ENCODE measurements around the gene PTPRT.

PTPRT gene

DNA sequence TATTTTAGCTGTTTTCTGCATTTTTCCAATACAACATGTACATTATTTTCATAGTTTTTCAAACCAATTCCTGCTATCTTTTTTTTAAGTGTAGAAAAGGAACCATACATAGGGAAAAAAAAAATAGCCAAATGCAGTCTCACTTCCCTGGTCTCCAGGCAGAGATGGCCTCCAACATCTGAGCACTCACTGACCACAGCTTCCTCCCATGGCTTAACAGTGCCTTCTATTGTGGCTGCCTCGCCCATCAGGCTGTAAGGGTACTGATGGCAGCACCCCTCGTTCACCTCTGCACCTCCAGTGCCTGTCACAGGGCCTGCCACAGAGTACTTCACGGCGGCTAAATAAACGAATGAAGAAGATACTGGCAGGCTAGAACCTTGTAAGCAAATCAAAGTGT lies 591.1 kb downstream of the PTPRT start:
- ChIA-PET POLR2A (no interaction called here), CTCF (interaction anchor here (0.9 kb wide), 1 partner anchor 11 kb away, joined by 3 read pairs; no protein-coding TSS in a partner anchor)
- TF ChIP-seq BCL11A (tag by site-specific recombination; IDR thresholded peaks at IDR 0.05; ENCODE audit: low read depth) (no peak), ZNF112 (tag by site-specific recombination; IDR thresholded peaks at IDR 0.05) (no peak), MEIS1 (CRISPR knock-in tag; IDR thresholded peaks at IDR 0.05; ENCODE audit: borderline replicate concordance) (no peak), ZNF548 (tag by site-specific recombination; IDR thresholded peaks at IDR 0.05) (no peak), ZNF155 (tag by site-specific recombination; IDR thresholded peaks at IDR 0.05) (no peak), SALL2 (tag by site-specific recombination; IDR thresholded peaks at IDR 0.05; ENCODE audit: borderline replicate concordance) (no peak), MYNN (tag by site-specific recombination; IDR thresholded peaks at IDR 0.05; ENCODE audit: borderline replicate concordance) (no peak), ZNF76 (tag by site-specific recombination; IDR thresholded peaks at IDR 0.05; ENCODE audit: borderline replicate concordance, low read depth) (no peak), ZNF560 (tag by site-specific recombination; IDR thresholded peaks at IDR 0.05; ENCODE audit: borderline replicate concordance) (no peak), ZNF624 (tag by site-specific recombination; IDR thresholded peaks at IDR 0.05) (no peak), ZSCAN30 (tag by site-specific recombination; IDR thresholded peaks at IDR 0.05) (no peak)
- TF ChIP-seq, protein P1, sequence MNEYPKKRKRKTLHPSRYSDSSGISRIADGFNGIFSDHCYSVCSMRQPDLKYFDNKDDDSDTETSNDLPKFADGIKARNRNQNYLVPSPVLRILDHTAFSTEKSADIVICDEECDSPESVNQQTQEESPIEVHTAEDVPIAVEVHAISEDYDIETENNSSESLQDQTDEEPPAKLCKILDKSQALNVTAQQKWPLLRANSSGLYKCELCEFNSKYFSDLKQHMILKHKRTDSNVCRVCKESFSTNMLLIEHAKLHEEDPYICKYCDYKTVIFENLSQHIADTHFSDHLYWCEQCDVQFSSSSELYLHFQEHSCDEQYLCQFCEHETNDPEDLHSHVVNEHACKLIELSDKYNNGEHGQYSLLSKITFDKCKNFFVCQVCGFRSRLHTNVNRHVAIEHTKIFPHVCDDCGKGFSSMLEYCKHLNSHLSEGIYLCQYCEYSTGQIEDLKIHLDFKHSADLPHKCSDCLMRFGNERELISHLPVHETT (tag by site-specific recombination; IDR thresholded peaks at IDR 0.05), result no peak
- TF ChIP-seq, protein P2, sequence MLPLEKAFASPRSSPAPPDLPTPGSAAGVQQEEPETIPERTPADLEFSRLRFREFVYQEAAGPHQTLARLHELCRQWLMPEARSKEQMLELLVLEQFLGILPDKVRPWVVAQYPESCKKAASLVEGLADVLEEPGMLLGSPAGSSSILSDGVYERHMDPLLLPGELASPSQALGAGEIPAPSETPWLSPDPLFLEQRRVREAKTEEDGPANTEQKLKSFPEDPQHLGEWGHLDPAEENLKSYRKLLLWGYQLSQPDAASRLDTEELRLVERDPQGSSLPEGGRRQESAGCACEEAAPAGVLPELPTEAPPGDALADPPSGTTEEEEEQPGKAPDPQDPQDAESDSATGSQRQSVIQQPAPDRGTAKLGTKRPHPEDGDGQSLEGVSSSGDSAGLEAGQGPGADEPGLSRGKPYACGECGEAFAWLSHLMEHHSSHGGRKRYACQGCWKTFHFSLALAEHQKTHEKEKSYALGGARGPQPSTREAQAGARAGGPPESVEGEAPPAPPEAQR (tag by site-specific recombination; IDR thresholded peaks at IDR 0.05), result no peak
- no peaks in the 10 kb centered on the region for H3K36me3 ChIP-seq (ENCODE audit: control insufficient read depth in 2 of 2, insufficient read depth in 1 of 2, low read length in 2 of 2)
- no peaks in the 10 kb centered on the region for H3K4me1 ChIP-seq (ENCODE audit: control insufficient read depth, insufficient read depth, low read length)
- no peak overlapping the region for H3K4me3 ChIP-seq (ENCODE audit: low read depth, low read length)
- H3K27ac ChIP-seq (ENCODE audit: extremely low read depth, low read depth, low read length), result no peak overlapping the region
- H3K9me3 ChIP-seq (ENCODE audit: control insufficient read depth, insufficient read depth, low read depth, low read length), result no peaks in the 10 kb centered on the region

DNA sequence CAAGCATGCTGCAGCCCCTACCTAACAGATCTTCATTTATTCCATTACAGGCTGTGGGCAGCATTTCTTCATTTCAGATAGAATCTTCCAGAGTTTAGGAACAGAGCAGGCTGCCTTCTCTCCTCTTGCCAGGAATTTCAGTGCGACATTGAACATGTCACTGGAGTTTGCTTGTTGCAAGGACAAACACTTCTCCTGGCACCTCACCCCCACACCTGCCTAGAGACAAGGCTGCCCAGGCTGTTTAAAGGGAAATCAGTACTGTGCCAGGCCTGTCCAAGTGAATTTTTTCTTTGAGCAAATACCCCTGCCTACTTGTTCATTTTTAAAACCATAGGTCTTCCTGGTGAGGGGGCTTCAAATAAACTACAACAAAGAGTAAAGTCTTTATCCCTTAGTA lies 594.1 kb downstream of the PTPRT start:
- Histone ChIP-seq H3K9me3 (ENCODE audit: control insufficient read depth, insufficient read depth, low read depth, low read length) (no peaks in the 10 kb centered on the region), H3K4me3 (ENCODE audit: low read depth, low read length) (no peak overlapping the region), H3K4me1 (ENCODE audit: control insufficient read depth, insufficient read depth, low read length) (no peaks in the 10 kb centered on the region), H3K36me3 (ENCODE audit: control insufficient read depth in 2 of 2, insufficient read depth in 1 of 2, low read length in 2 of 2) (no peaks in the 10 kb centered on the region), H3K27ac (ENCODE audit: extremely low read depth, low read depth, low read length) (no peak overlapping the region)
- CTCF ChIA-PET, result no interaction called here
- TF ChIP-seq, protein P3, sequence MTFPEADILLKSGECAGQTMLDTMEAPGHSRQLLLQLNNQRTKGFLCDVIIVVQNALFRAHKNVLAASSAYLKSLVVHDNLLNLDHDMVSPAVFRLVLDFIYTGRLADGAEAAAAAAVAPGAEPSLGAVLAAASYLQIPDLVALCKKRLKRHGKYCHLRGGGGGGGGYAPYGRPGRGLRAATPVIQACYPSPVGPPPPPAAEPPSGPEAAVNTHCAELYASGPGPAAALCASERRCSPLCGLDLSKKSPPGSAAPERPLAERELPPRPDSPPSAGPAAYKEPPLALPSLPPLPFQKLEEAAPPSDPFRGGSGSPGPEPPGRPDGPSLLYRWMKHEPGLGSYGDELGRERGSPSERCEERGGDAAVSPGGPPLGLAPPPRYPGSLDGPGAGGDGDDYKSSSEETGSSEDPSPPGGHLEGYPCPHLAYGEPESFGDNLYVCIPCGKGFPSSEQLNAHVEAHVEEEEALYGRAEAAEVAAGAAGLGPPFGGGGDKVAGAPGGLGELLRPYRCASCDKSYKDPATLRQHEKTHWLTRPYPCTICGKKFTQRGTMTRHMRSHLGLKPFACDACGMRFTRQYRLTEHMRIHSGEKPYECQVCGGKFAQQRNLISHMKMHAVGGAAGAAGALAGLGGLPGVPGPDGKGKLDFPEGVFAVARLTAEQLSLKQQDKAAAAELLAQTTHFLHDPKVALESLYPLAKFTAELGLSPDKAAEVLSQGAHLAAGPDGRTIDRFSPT (tag by site-specific recombination; IDR thresholded peaks at IDR 0.05), result no peak
- TF ChIP-seq ZNF426 (tag by site-specific recombination; IDR thresholded peaks at IDR 0.05) (no peak), ZNF132 (tag by site-specific recombination; IDR thresholded peaks at IDR 0.05; ENCODE audit: borderline replicate concordance) (no peak), SP3 (tag by site-specific recombination; IDR thresholded peaks at IDR 0.05) (no peak), ZNF629 (tag by site-specific recombination; IDR thresholded peaks at IDR 0.05) (no peak), ZNF354C (tag by site-specific recombination; IDR thresholded peaks at IDR 0.05; ENCODE audit: borderline replicate concordance, low read depth) (no peak), ZNF548 (tag by site-specific recombination; IDR thresholded peaks at IDR 0.05) (no peak), PRDM1 (tag by site-specific recombination; IDR thresholded peaks at IDR 0.05) (no peak), ZNF350 (tag by site-specific recombination; IDR thresholded peaks at IDR 0.05) (no peak), ZNF214 (tag by site-specific recombination; IDR thresholded peaks at IDR 0.05; ENCODE audit: borderline replicate concordance) (no peak), OVOL3 (tag by site-specific recombination; IDR thresholded peaks at IDR 0.05) (no peak), ZNF121 (tag by site-specific recombination; IDR thresholded peaks at IDR 0.05) (no peak)
- TF ChIP-seq, protein P4, sequence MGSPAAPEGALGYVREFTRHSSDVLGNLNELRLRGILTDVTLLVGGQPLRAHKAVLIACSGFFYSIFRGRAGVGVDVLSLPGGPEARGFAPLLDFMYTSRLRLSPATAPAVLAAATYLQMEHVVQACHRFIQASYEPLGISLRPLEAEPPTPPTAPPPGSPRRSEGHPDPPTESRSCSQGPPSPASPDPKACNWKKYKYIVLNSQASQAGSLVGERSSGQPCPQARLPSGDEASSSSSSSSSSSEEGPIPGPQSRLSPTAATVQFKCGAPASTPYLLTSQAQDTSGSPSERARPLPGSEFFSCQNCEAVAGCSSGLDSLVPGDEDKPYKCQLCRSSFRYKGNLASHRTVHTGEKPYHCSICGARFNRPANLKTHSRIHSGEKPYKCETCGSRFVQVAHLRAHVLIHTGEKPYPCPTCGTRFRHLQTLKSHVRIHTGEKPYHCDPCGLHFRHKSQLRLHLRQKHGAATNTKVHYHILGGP (tag by site-specific recombination; IDR thresholded peaks at IDR 0.05), result no peak
- POLR2A ChIA-PET, result no interaction called here
